WTC11 (cell line): Measurements from ENCODE around the gene MOV10L1. TPM values are rescaled to one million over a fixed set of nuclear protein-coding genes. Genes with fewer than 3 reads are reported as not detected.

Experiments used
- ATAC-seq: fragments of 200-7000 bp; cut with Tn5 transposase; 2 replicates; pipeline ENCODE4 v1.10.0; 2021; ENCODE audit warnings: mild to moderate bottlenecking, moderate library complexity
- CTCF ChIA-PET: fragments of 300-600 bp; sonication (Branson Sonifier 250); formaldehyde crosslinking; loops from one replicate; lab custom pipeline; 2021; ENCODE audit warnings: antibody characterized with exemption; lab: Charles Lee
- POLR2A ChIA-PET: fragments of 350-600 bp; sonication (Branson Sonifier 250); formaldehyde crosslinking; loops from one replicate; lab custom pipeline; 2021; ENCODE audit warnings: antibody characterized with exemption; lab: Charles Lee
- DNase-seq: peaks from one replicate; pipeline ENCODE4 v3.0.0; 2021; ENCODE audit warnings: low spot score
- H3K27ac Mint-ChIP-seq: 2 replicates; pipeline ENCODE4 v1.8.0; 2021; ENCODE audit warnings: mixed read lengths
- H3K27me3 Mint-ChIP-seq: 2 replicates; pipeline ENCODE4 v1.8.0; 2021; ENCODE audit warnings: low read depth, mild to moderate bottlenecking, moderate library complexity, mixed read lengths
- H3K36me3 Mint-ChIP-seq: 2 replicates; pipeline ENCODE4 v1.8.0; 2021; ENCODE audit warnings: mixed read lengths
- H3K4me1 Mint-ChIP-seq: 2 replicates; pipeline ENCODE4 v1.8.0; 2022; ENCODE audit warnings: mixed read lengths
- H3K4me3 Mint-ChIP-seq: 2 replicates; pipeline ENCODE4 v1.8.0; 2021; ENCODE audit warnings: mild to moderate bottlenecking, moderate library complexity, mixed read lengths
- H3K9me3 Mint-ChIP-seq: 2 replicates; pipeline ENCODE4 v1.8.0; 2021; ENCODE audit warnings: mixed read lengths
- FOXP1 ChIP-seq: sonication (generic); formaldehyde crosslinking; IDR thresholded peaks from 2 replicates; pipeline ENCODE4 v1.8.0; 2022; ENCODE audit warnings: missing genetic modification reagents, mild to moderate bottlenecking, moderate library complexity, borderline replicate concordance
- GRHL2 ChIP-seq: fragments of 250-450 bp; sonication (Bioruptor Pico); IDR thresholded peaks from 2 replicates; pipeline ENCODE4 v1.8.0; 2022; ENCODE audit warnings: mild to moderate bottlenecking, moderate library complexity; ENCODE audit not compliant: insufficient replicate concordance, severe bottlenecking
- MXD4 ChIP-seq: fragments of 250-450 bp; sonication (Bioruptor Pico); IDR thresholded peaks from 2 replicates; pipeline ENCODE4 v1.8.0; 2021; ENCODE audit warnings: mild to moderate bottlenecking, moderate library complexity, borderline replicate concordance
- NR3C1 ChIP-seq: sonication (generic); formaldehyde crosslinking; conservative IDR thresholded peaks from 2 replicates; pipeline ENCODE4 v1.8.1; 2023; ENCODE audit warnings: low read depth, mild to moderate bottlenecking, missing genetic modification reagents
- PRRX2 ChIP-seq: fragments of 250-450 bp; sonication (Bioruptor Pico); IDR thresholded peaks from 2 replicates; pipeline ENCODE4 v1.8.0; 2021; ENCODE audit warnings: mild to moderate bottlenecking
- ZBTB21 ChIP-seq: sonication (generic); formaldehyde crosslinking; IDR thresholded peaks from 2 replicates; pipeline ENCODE4 v1.8.1; 2023; ENCODE audit warnings: mild to moderate bottlenecking, missing genetic modification reagents, borderline replicate concordance
- ZNF138 ChIP-seq: sonication (generic); formaldehyde crosslinking; conservative IDR thresholded peaks from 2 replicates; pipeline ENCODE4 v1.8.1; 2022; ENCODE audit warnings: mild to moderate bottlenecking, moderate library complexity, missing genetic modification reagents
- ZNF219 ChIP-seq: sonication (generic); formaldehyde crosslinking; IDR thresholded peaks from 2 replicates; pipeline ENCODE4 v1.8.0; 2023; ENCODE audit warnings: missing genetic modification reagents, mild to moderate bottlenecking, borderline replicate concordance
- ZNF232 ChIP-seq: sonication (generic); formaldehyde crosslinking; IDR thresholded peaks from 2 replicates; pipeline ENCODE4 v1.8.0; 2022; ENCODE audit warnings: mild to moderate bottlenecking, missing genetic modification reagents
- ZNF317 ChIP-seq: sonication (generic); formaldehyde crosslinking; IDR thresholded peaks from 2 replicates; pipeline ENCODE4 v1.8.1; 2023; ENCODE audit warnings: low read depth, mild to moderate bottlenecking, moderate library complexity, missing genetic modification reagents, borderline replicate concordance
- total RNA-seq: library from RNA; stranded (reverse); gene quantifications from 3 replicates; pipeline ENCODE4 v1.2.3, GENCODE V29; 2021
- TF ChIP-seq, protein P1 (sequence below): sonication (generic); formaldehyde crosslinking; IDR thresholded peaks from 2 replicates; pipeline ENCODE4 v1.8.0; 2022; ENCODE audit warnings: missing genetic modification reagents
- TF ChIP-seq, protein P2 (sequence below): sonication (generic); formaldehyde crosslinking; IDR thresholded peaks from 2 replicates; pipeline ENCODE4 v1.8.1; 2023; ENCODE audit warnings: mild to moderate bottlenecking, missing genetic modification reagents
- TF ChIP-seq, protein P3 (sequence below): fragments of 250-450 bp; sonication (Bioruptor Pico); conservative IDR thresholded peaks from 2 replicates; pipeline ENCODE4 v1.9.0; 2021; ENCODE audit warnings: mild to moderate bottlenecking
- TF ChIP-seq, protein P4 (sequence below): sonication (generic); formaldehyde crosslinking; IDR thresholded peaks from 2 replicates; pipeline ENCODE4 v1.8.1; 2022; ENCODE audit warnings: mild to moderate bottlenecking, missing genetic modification reagents, moderate library complexity, borderline replicate concordance
- TF ChIP-seq, protein P5 (sequence below): fragments of 250-450 bp; sonication (Bioruptor Pico); IDR thresholded peaks from 2 replicates; pipeline ENCODE4 v2.1.2; 2022; ENCODE audit warnings: mild to moderate bottlenecking, moderate library complexity
- TF ChIP-seq, protein P6 (sequence below): fragments of 250-450 bp; sonication (Bioruptor Pico); IDR thresholded peaks from 2 replicates; pipeline ENCODE4 v1.9.0; 2021; ENCODE audit warnings: moderate library complexity, mild to moderate bottlenecking, inconsistent platforms, borderline replicate concordance
- TF ChIP-seq, protein P7 (sequence below): sonication (generic); formaldehyde crosslinking; IDR thresholded peaks from 2 replicates; pipeline ENCODE4 v1.8.0; 2022; ENCODE audit warnings: mild to moderate bottlenecking, missing genetic modification reagents

MOV10L1 gene
- total RNA-seq, 1 experiment from 2014 or later, result not detected

DNA sequence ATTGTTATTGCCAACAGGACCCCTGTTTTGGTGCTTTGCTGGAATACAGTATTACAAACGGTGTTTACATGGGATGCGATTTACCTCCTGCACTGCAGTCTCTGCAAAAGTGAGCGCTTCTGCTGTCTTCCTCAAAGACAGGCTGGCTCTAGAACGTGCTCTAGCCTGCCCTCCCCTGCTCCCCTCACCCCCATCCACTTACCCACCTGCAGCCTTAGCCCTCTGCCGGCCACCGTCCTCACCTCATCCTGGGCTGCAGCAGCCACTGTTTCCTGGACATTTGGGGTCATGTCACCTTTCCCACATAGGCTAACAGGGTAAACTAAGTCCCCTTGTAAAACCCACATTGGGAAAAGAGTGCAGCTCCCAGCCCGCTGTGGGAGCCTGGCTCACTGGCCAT, 71.1 kb downstream of the MOV10L1 start (continued):
- TF ChIP-seq, protein P1, sequence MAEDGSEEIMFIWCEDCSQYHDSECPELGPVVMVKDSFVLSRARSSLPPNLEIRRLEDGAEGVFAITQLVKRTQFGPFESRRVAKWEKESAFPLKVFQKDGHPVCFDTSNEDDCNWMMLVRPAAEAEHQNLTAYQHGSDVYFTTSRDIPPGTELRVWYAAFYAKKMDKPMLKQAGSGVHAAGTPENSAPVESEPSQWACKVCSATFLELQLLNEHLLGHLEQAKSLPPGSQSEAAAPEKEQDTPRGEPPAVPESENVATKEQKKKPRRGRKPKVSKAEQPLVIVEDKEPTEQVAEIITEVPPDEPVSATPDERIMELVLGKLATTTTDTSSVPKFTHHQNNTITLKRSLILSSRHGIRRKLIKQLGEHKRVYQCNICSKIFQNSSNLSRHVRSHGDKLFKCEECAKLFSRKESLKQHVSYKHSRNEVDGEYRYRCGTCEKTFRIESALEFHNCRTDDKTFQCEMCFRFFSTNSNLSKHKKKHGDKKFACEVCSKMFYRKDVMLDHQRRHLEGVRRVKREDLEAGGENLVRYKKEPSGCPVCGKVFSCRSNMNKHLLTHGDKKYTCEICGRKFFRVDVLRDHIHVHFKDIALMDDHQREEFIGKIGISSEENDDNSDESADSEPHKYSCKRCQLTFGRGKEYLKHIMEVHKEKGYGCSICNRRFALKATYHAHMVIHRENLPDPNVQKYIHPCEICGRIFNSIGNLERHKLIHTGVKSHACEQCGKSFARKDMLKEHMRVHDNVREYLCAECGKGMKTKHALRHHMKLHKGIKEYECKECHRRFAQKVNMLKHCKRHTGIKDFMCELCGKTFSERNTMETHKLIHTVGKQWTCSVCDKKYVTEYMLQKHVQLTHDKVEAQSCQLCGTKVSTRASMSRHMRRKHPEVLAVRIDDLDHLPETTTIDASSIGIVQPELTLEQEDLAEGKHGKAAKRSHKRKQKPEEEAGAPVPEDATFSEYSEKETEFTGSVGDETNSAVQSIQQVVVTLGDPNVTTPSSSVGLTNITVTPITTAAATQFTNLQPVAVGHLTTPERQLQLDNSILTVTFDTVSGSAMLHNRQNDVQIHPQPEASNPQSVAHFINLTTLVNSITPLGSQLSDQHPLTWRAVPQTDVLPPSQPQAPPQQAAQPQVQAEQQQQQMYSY (CRISPR knock-in tag), result no peak
- no peak for TF ChIP-seq ZNF219 (CRISPR knock-in tag)

DNA sequence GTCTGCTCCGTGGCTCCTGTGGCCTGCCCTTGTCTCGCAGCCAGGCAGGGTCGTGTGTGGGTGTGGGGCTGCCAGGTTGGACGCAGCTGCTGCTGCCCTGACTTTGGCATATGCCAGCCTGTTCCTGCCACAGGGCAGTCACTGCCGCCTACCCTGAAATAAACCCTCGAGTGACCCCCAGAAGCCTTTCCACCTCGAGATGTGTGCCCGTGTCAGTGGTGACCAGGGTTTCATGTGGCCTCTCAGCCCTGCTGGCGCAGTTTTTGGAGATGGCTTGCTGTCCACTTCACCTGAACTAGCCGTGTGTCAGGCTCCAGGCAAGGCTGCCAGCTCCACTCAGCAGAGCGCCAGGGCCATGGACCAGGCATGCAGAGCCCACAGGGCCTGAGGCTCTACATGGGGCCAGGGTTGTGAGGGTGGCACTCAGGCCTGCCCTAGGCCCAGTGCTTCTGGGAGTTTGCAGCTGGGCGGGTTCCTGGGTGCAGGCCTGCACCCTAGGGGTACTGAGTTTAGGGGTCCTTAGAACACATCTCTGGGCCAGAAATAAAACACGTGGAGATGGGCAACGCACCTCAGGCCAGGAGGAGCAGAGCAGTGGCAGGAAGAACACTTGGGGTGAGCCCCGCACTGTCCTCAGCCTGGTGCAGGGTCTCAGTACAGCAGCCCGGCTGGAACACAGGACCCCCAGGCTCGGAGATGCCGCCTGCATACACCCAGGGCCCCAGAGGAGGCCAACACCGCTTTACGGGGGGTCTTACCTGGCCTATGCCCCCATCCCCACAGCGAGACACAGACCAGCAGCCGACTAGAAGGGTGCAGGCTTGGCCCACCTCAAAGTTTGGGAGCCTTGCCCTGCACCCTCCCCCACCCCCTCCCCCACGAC, 71.9 kb downstream of the MOV10L1 start:
- CTCF ChIA-PET, result interaction anchor here (1.1 kb wide), 1 partner anchor 13 kb away, joined by 4 read pairs; no protein-coding TSS in a partner anchor
- no peaks in the 10 kb centered on the region for H3K36me3 Mint-ChIP-seq
- TF ChIP-seq FOXP1 (peak; percentile 44; the same call in 1 of the 2 replicates), ZNF232 (CRISPR knock-in tag) (no peak)
- TF ChIP-seq, protein P2, sequence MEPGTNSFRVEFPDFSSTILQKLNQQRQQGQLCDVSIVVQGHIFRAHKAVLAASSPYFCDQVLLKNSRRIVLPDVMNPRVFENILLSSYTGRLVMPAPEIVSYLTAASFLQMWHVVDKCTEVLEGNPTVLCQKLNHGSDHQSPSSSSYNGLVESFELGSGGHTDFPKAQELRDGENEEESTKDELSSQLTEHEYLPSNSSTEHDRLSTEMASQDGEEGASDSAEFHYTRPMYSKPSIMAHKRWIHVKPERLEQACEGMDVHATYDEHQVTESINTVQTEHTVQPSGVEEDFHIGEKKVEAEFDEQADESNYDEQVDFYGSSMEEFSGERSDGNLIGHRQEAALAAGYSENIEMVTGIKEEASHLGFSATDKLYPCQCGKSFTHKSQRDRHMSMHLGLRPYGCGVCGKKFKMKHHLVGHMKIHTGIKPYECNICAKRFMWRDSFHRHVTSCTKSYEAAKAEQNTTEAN (CRISPR knock-in tag), result no peak
- TF ChIP-seq, protein P3, sequence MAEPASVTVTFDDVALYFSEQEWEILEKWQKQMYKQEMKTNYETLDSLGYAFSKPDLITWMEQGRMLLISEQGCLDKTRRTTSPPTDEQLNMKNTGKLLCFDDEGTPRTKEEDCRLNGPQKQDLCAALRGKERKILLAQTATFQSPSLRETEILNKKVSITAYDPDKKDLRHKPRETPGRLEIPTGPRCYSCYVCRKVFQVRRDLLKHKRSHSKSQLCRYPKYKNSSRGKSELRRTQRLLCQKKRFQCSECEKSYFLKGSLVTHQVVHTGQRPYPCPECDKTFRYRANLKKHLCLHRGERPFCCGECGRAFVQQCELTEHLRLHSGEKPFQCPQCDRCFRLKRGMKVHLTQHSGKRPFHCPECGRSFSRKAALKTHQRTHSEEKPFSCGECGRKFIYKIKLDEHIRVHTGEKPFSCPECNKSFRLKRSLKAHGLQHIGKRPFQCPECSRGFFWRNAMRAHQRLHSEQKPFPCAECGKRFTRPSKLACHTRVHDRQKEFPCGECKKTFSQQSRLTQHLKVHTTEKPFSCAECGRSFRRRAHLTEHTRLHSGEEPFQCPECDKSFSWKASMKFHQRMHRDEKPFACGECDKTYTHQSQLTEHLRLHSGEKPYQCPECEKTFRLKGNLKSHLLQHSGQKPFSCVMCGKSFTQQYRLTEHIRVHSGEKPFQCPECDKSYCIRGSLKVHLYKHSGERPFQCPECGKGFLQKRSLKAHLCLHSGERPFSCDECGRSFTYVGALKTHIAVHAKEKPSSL (CRISPR knock-in tag), result no peak
- TF ChIP-seq, protein P4, sequence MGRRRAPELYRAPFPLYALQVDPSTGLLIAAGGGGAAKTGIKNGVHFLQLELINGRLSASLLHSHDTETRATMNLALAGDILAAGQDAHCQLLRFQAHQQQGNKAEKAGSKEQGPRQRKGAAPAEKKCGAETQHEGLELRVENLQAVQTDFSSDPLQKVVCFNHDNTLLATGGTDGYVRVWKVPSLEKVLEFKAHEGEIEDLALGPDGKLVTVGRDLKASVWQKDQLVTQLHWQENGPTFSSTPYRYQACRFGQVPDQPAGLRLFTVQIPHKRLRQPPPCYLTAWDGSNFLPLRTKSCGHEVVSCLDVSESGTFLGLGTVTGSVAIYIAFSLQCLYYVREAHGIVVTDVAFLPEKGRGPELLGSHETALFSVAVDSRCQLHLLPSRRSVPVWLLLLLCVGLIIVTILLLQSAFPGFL (CRISPR knock-in tag), result no peak
- no peaks in the 10 kb centered on the region; the same call in 1 of the 2 replicates for H3K27me3 Mint-ChIP-seq
- DNase-seq, result no peak
- POLR2A ChIA-PET, result no interaction called here
- H3K9me3 Mint-ChIP-seq, result no peaks in the 10 kb centered on the region
- no peak overlapping the region for H3K27ac Mint-ChIP-seq
- no peak overlapping the region for H3K4me3 Mint-ChIP-seq
- peaks cover 7% of the 10 kb centered on the region for H3K4me1 Mint-ChIP-seq
- no peak for ATAC-seq

DNA sequence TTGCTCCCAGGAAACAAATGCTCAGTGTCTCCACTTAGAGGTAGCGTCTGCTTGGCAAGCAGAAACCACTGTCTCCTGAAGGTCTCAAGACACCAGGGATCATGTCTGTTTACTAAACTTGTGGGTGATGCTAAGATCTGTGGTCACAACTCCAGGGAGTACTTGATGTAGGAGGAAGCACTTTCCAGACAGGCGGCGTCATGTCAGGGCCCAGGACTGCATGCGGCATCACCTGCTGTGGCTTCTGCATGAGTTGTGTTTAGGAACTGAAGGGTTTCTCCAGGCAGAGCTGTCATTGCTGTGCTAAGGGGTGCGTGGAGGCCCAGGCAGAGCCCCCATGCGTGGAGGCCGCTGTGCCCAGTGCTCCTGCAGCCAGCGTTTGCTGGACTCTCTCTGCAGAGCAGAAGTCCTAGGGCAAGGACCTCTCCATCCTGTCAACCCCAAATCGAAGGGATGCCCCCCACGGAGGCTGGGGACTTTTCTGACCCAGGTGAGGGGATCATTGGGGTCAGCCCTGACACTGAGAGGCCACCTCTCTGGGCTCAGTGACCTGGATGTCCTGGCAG, 72.7 kb downstream of the MOV10L1 start:
- Mint-ChIP-seq H3K4me1 (peaks cover 7% of the 10 kb centered on the region), H3K36me3 (no peaks in the 10 kb centered on the region), H3K9me3 (no peaks in the 10 kb centered on the region), H3K27ac (no peak overlapping the region; the same call in 1 of the 2 replicates), H3K4me3 (no peak overlapping the region), H3K27me3 (peaks cover under 1% of the 10 kb centered on the region)
- ChIA-PET CTCF (interaction anchor here (1.1 to 1.7 kb wide), 2 partner anchors 13 to 20 kb away, joined by 4 read pairs; no protein-coding TSS in a partner anchor), POLR2A (no interaction called here)
- DNase-seq (no peak), ATAC-seq (no peak)
- TF ChIP-seq, protein P5, sequence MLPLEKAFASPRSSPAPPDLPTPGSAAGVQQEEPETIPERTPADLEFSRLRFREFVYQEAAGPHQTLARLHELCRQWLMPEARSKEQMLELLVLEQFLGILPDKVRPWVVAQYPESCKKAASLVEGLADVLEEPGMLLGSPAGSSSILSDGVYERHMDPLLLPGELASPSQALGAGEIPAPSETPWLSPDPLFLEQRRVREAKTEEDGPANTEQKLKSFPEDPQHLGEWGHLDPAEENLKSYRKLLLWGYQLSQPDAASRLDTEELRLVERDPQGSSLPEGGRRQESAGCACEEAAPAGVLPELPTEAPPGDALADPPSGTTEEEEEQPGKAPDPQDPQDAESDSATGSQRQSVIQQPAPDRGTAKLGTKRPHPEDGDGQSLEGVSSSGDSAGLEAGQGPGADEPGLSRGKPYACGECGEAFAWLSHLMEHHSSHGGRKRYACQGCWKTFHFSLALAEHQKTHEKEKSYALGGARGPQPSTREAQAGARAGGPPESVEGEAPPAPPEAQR (CRISPR knock-in tag), result no peak
- TF ChIP-seq GRHL2 (no peak), ZBTB21 (no peak), PRRX2 (CRISPR knock-in tag) (no peak), ZNF138 (CRISPR knock-in tag) (no peak), NR3C1 (no peak), ZNF317 (CRISPR knock-in tag) (no peak), MXD4 (CRISPR knock-in tag) (no peak)
- TF ChIP-seq, protein P6, sequence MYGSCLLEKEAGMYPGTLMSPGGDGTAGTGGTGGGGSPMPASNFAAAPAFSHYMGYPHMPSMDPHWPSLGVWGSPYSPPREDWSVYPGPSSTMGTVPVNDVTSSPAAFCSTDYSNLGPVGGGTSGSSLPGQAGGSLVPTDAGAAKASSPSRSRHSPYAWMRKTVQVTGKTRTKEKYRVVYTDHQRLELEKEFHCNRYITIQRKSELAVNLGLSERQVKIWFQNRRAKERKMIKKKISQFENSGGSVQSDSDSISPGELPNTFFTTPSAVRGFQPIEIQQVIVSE (CRISPR knock-in tag), result no peak
- TF ChIP-seq, protein P7, sequence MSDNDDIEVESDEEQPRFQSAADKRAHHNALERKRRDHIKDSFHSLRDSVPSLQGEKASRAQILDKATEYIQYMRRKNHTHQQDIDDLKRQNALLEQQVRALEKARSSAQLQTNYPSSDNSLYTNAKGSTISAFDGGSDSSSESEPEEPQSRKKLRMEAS (CRISPR knock-in tag), result no peak
